Measurements from ENCODE around the gene BIRC2. TPM values are rescaled to one million over a fixed set of nuclear protein-coding genes. Genes with fewer than 3 reads are reported as not detected.
"Not testable (repeated sequence)": the region's sequence is repeated elsewhere in the genome, so short reads cannot be mapped to it uniquely, and the experiment has no call there.

BIRC2 gene
- total RNA-seq, 1 donor from 2014 or later, result 56.9 TPM

- H3K9me3 ChIP-seq (ENCODE audit: control insufficient read depth in 3 of 3, low read length in 3 of 3), result no peaks in the 10 kb centered on the region
- H3K4me3 ChIP-seq (ENCODE audit: low read length in 3 of 3), result no peak overlapping the region
- no peak overlapping the region for H3K27ac ChIP-seq (ENCODE audit: low read depth, low read length)
- H3K27me3 ChIP-seq (ENCODE audit: control insufficient read depth in 3 of 3, insufficient read depth in 3 of 3, low read length in 3 of 3), result no peaks in the 10 kb centered on the region
- H3K36me3 ChIP-seq (ENCODE audit: control insufficient read depth in 3 of 3, insufficient read depth in 3 of 3, low read length in 3 of 3), result peaks cover 0 to 4% (median 4%) of the 10 kb centered on the region in 3 donors
- H3K9ac ChIP-seq (ENCODE audit: low read depth in 1 of 3, low read length in 3 of 3), result no peak overlapping the region
- peaks cover 3 to 12% (median 3%) of the 10 kb centered on the region in 3 donors for H3K4me1 ChIP-seq (ENCODE audit: control insufficient read depth in 3 of 3, insufficient read depth in 3 of 3, low read length in 3 of 3)
These were observed 24.5 kb upstream of the BIRC2 start for GRCh38 chr11:102322560-102322959.

GRCh38 chr11:102323542-102324251, 23.3 kb upstream of the BIRC2 start:
- H3K4me1 ChIP-seq (ENCODE audit: control insufficient read depth in 3 of 3, insufficient read depth in 3 of 3, low read length in 3 of 3), result peaks cover 0 to 4% (median 0%) of the 10 kb centered on the region in 3 donors
- no peak overlapping the region for H3K9ac ChIP-seq (ENCODE audit: low read depth in 1 of 3, low read length in 3 of 3)
- no peaks in the 10 kb centered on the region for H3K27me3 ChIP-seq (ENCODE audit: control insufficient read depth in 3 of 3, insufficient read depth in 3 of 3, low read length in 3 of 3)
- no peaks in the 10 kb centered on the region for H3K9me3 ChIP-seq (ENCODE audit: control insufficient read depth in 3 of 3, low read length in 3 of 3)
- peaks cover 0 to 4% (median 4%) of the 10 kb centered on the region in 3 donors for H3K36me3 ChIP-seq (ENCODE audit: control insufficient read depth in 3 of 3, insufficient read depth in 3 of 3, low read length in 3 of 3)
- H3K4me3 ChIP-seq (ENCODE audit: low read length in 3 of 3), result no peak overlapping the region
- no peak overlapping the region for H3K27ac ChIP-seq (ENCODE audit: low read depth, low read length)

- H3K9ac ChIP-seq (ENCODE audit: low read depth in 1 of 3, low read length in 3 of 3), result no peak overlapping the region
- H3K36me3 ChIP-seq (ENCODE audit: control insufficient read depth in 3 of 3, insufficient read depth in 3 of 3, low read length in 3 of 3), result peaks cover 0 to 4% (median 4%) of the 10 kb centered on the region in 3 donors
- no peaks in the 10 kb centered on the region for H3K27me3 ChIP-seq (ENCODE audit: control insufficient read depth in 3 of 3, insufficient read depth in 3 of 3, low read length in 3 of 3)
- H3K9me3 ChIP-seq (ENCODE audit: control insufficient read depth in 3 of 3, low read length in 3 of 3), result no peaks in the 10 kb centered on the region
- H3K4me3 ChIP-seq (ENCODE audit: low read length in 3 of 3), result no peak overlapping the region
- no peak overlapping the region for H3K27ac ChIP-seq (ENCODE audit: low read depth, low read length)
- peaks cover 0 to 4% (median 0%) of the 10 kb centered on the region in 3 donors for H3K4me1 ChIP-seq (ENCODE audit: control insufficient read depth in 3 of 3, insufficient read depth in 3 of 3, low read length in 3 of 3)
These were observed 21.9 kb upstream of the BIRC2 start for GRCh38 chr11:102325088-102325487.

- Histone ChIP-seq H3K9me3 (ENCODE audit: control insufficient read depth in 3 of 3, low read length in 3 of 3) (no peaks in the 10 kb centered on the region), H3K9ac (ENCODE audit: low read depth in 1 of 3, low read length in 3 of 3) (no peak overlapping the region), H3K36me3 (ENCODE audit: control insufficient read depth in 3 of 3, insufficient read depth in 3 of 3, low read length in 3 of 3) (peaks cover 0 to 8% (median 7%) of the 10 kb centered on the region in 3 donors), H3K27me3 (ENCODE audit: control insufficient read depth in 3 of 3, insufficient read depth in 3 of 3, low read length in 3 of 3) (no peaks in the 10 kb centered on the region), H3K4me3 (ENCODE audit: low read length in 3 of 3) (no peak overlapping the region), H3K27ac (ENCODE audit: low read depth, low read length) (no peak overlapping the region), H3K4me1 (ENCODE audit: control insufficient read depth in 3 of 3, insufficient read depth in 3 of 3, low read length in 3 of 3) (peaks cover 0 to 4% (median 0%) of the 10 kb centered on the region in 3 donors)
These were observed 18.3 kb upstream of the BIRC2 start for GRCh38 chr11:102328748-102329147.

GRCh38 chr11:102330231-102330630, 16.8 kb upstream of the BIRC2 start:
- Histone ChIP-seq H3K9ac (ENCODE audit: low read depth in 1 of 3, low read length in 3 of 3) (no peak overlapping the region), H3K27me3 (ENCODE audit: control insufficient read depth in 3 of 3, insufficient read depth in 3 of 3, low read length in 3 of 3) (no peaks in the 10 kb centered on the region), H3K4me1 (ENCODE audit: control insufficient read depth in 3 of 3, insufficient read depth in 3 of 3, low read length in 3 of 3) (no peaks in the 10 kb centered on the region), H3K4me3 (ENCODE audit: low read length in 3 of 3) (no peak overlapping the region), H3K9me3 (ENCODE audit: control insufficient read depth in 3 of 3, low read length in 3 of 3) (no peaks in the 10 kb centered on the region), H3K36me3 (ENCODE audit: control insufficient read depth in 3 of 3, insufficient read depth in 3 of 3, low read length in 3 of 3) (peaks cover 0 to 8% (median 7%) of the 10 kb centered on the region in 3 donors), H3K27ac (ENCODE audit: low read depth, low read length) (no peak overlapping the region)

GRCh38 chr11:102331341-102331740, 15.7 kb upstream of the BIRC2 start:
- Histone ChIP-seq H3K36me3 (ENCODE audit: control insufficient read depth in 3 of 3, insufficient read depth in 3 of 3, low read length in 3 of 3) (peaks cover 0 to 8% (median 7%) of the 10 kb centered on the region in 3 donors), H3K4me3 (ENCODE audit: low read length in 3 of 3) (no peak overlapping the region), H3K9me3 (ENCODE audit: control insufficient read depth in 3 of 3, low read length in 3 of 3) (no peaks in the 10 kb centered on the region), H3K9ac (ENCODE audit: low read depth in 1 of 3, low read length in 3 of 3) (no peak overlapping the region), H3K4me1 (ENCODE audit: control insufficient read depth in 3 of 3, insufficient read depth in 3 of 3, low read length in 3 of 3) (no peaks in the 10 kb centered on the region), H3K27me3 (ENCODE audit: control insufficient read depth in 3 of 3, insufficient read depth in 3 of 3, low read length in 3 of 3) (no peaks in the 10 kb centered on the region), H3K27ac (ENCODE audit: low read depth, low read length) (no peak overlapping the region)

GRCh38 chr11:102332611-102332994, 14.4 kb upstream of the BIRC2 start:
- no peaks in the 10 kb centered on the region for H3K9me3 ChIP-seq (ENCODE audit: control insufficient read depth in 3 of 3, low read length in 3 of 3)
- no peaks in the 10 kb centered on the region for H3K27me3 ChIP-seq (ENCODE audit: control insufficient read depth in 3 of 3, insufficient read depth in 3 of 3, low read length in 3 of 3)
- H3K9ac ChIP-seq (ENCODE audit: low read depth in 1 of 3, low read length in 3 of 3), result no peak overlapping the region
- H3K4me1 ChIP-seq (ENCODE audit: control insufficient read depth in 3 of 3, insufficient read depth in 3 of 3, low read length in 3 of 3), result no peaks in the 10 kb centered on the region
- H3K4me3 ChIP-seq (ENCODE audit: low read length in 3 of 3), result no peak overlapping the region
- no peak overlapping the region for H3K27ac ChIP-seq (ENCODE audit: low read depth, low read length)
- peaks cover 0 to 7% (median 4%) of the 10 kb centered on the region in 3 donors for H3K36me3 ChIP-seq (ENCODE audit: control insufficient read depth in 3 of 3, insufficient read depth in 3 of 3, low read length in 3 of 3)

- no peak overlapping the region for H3K9ac ChIP-seq (ENCODE audit: low read depth in 1 of 3, low read length in 3 of 3)
- H3K36me3 ChIP-seq (ENCODE audit: control insufficient read depth in 3 of 3, insufficient read depth in 3 of 3, low read length in 3 of 3), result peaks cover 0 to 8% (median 0%) of the 10 kb centered on the region in 3 donors
- H3K4me3 ChIP-seq (ENCODE audit: low read length in 3 of 3), result no peak overlapping the region
- no peak overlapping the region for H3K27ac ChIP-seq (ENCODE audit: low read depth, low read length)
- no peaks in the 10 kb centered on the region for H3K4me1 ChIP-seq (ENCODE audit: control insufficient read depth in 3 of 3, insufficient read depth in 3 of 3, low read length in 3 of 3)
- no peaks in the 10 kb centered on the region for H3K9me3 ChIP-seq (ENCODE audit: control insufficient read depth in 3 of 3, low read length in 3 of 3)
- no peaks in the 10 kb centered on the region for H3K27me3 ChIP-seq (ENCODE audit: control insufficient read depth in 3 of 3, insufficient read depth in 3 of 3, low read length in 3 of 3)
These were observed 8.5 kb upstream of the BIRC2 start for GRCh38 chr11:102338479-102339010.

GRCh38 chr11:102341311-102341710, 5.7 kb upstream of the BIRC2 start:
- H3K9me3 ChIP-seq (ENCODE audit: control insufficient read depth in 3 of 3, low read length in 3 of 3); H3K4me1 ChIP-seq (ENCODE audit: control insufficient read depth in 3 of 3, insufficient read depth in 3 of 3, low read length in 3 of 3); H3K27ac ChIP-seq (ENCODE audit: low read depth, low read length); H3K27me3 ChIP-seq (ENCODE audit: control insufficient read depth in 3 of 3, insufficient read depth in 3 of 3, low read length in 3 of 3); H3K9ac ChIP-seq (ENCODE audit: low read depth in 1 of 3, low read length in 3 of 3); H3K36me3 ChIP-seq (ENCODE audit: control insufficient read depth in 3 of 3, insufficient read depth in 3 of 3, low read length in 3 of 3); H3K4me3 ChIP-seq (ENCODE audit: low read length in 3 of 3): not testable (repeated sequence)

GRCh38 chr11:102341844-102342318, 5.1 kb upstream of the BIRC2 start:
- H3K27me3 ChIP-seq (ENCODE audit: control insufficient read depth in 3 of 3, insufficient read depth in 3 of 3, low read length in 3 of 3), result no peaks in the 10 kb centered on the region
- H3K4me1 ChIP-seq (ENCODE audit: control insufficient read depth in 3 of 3, insufficient read depth in 3 of 3, low read length in 3 of 3), result peaks cover 6 to 9% (median 7%) of the 10 kb centered on the region in 3 donors
- H3K9me3 ChIP-seq (ENCODE audit: control insufficient read depth in 3 of 3, low read length in 3 of 3), result no peaks in the 10 kb centered on the region
- no peak overlapping the region for H3K27ac ChIP-seq (ENCODE audit: low read depth, low read length)
- peaks cover 0 to 8% (median 0%) of the 10 kb centered on the region in 3 donors for H3K36me3 ChIP-seq (ENCODE audit: control insufficient read depth in 3 of 3, insufficient read depth in 3 of 3, low read length in 3 of 3)
- peak overlapping the region in 1 of 3 donors; percentile 6 for H3K9ac ChIP-seq (ENCODE audit: low read depth in 1 of 3, low read length in 3 of 3)
- no peak overlapping the region for H3K4me3 ChIP-seq (ENCODE audit: low read length in 3 of 3)
